Activated CD4-positive, alpha-beta T cell treated with anti-CD3 and anti-CD28 coated beads, Interleukin-2, amount 50 U/mL, for 24 hours (primary cell): Measurements from ENCODE around the gene SHISA9.

ENCODE experiments used
- DNase-seq, 2 donors: peaks; one replicate each; pipeline ENCODE4 v3.0.0-alpha.2; 2020; ENCODE audit warnings: low read depth in 1 of 2, low spot score in 1 of 2

The SHISA9 gene

DNA sequence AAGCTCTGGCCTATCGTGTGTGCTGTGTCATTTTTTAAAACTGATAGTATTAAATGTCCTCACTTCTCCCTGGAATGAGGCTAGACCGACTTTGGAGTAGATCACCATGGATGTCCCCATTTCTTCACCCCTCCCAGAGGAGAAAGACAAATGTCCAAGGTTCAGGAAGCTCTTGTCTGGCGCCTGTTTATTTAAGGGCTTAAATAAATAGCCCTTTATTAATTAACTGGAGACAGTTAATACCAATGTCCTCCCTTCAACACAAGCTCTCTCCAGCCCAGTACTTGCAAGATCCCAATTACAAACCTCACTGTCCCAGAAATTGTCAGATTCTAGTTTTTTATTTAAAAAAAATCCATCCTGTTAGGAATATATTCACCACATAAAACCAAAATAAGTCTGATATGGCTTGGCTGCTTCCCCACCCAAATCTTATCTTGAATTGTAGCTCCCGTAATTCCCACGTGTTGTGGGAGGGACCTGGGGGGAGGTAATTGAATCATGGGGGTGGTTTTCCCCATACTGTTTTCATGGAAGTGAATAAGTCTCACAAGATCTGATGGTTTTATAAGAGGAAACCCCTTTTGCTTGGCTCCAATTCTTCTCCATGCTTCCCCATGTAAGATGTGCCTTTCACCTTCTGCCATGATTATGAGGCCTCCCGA lies 344.4 kb downstream of the SHISA9 start:
- DNase-seq = no peak

- DNase-seq = no peak
Observed at GRCh38 chr16:13254998-13255614, 353.7 kb downstream of the SHISA9 start.

- DNase-seq = no peak
Observed at GRCh38 chr16:13262270-13263090, 361.1 kb downstream of the SHISA9 start.

- DNase-seq = no peak
Observed at GRCh38 chr16:13264749-13265552, 363.6 kb downstream of the SHISA9 start.

- no peak for DNase-seq
Observed at GRCh38 chr16:13269359-13269758, 368.0 kb downstream of the SHISA9 start.

DNA sequence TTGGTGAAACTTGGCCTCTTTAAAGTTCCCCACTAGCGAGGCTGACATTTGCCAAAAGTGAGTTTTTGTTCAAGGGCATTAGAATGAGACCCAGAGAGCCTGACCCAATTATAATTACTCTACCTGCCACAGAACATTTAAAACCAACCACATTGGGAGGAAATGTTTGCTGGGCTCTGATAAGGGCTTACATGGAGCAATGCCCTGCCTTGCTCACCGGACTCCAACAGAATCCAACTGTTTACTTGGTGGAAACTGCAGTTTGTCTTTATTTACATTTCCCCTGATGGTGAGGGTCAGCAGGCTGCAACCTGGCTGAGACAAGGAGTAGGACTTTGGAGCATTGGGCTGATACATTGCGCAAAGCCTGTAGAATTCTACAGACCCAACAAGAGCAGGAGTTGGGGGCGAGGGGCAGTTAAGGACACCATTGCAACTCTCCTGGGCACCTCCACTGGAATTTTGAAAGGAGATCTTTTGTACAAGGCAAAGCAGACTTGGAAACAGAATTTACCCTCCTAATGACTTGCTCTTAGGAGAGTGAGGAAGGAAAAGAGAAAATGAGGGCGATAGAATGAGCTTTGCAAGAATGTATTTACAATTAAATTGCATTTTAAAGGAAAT lies 368.6 kb downstream of the SHISA9 start:
- no peak for DNase-seq

DNA sequence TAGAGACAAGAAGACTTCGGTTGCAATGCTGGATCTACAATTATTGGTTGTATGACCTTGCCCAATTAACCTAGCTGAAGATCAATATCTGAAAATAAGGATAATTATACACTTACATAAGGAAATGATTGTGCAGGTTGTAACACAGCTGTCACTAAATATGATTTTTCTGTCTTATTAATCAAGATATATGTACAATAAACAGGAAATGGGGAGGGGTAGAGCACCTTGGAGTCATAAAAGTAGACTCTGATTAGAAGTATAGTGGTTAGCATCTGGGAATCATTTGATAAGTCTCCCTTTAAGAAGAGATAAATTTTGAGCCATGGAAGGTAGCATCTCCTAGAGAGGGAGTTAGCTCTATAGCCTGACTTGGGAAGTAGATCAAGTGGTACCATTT lies 369.2 kb downstream of the SHISA9 start:
- DNase-seq = no peak

GRCh38 chr16:13289515-13289914 lies 388.1 kb downstream of the SHISA9 start:
- no peak for DNase-seq
